ENCODE data around the gene RIPK3.

GRCh38 chr14:24382064-24382371, 42.2 kb upstream of the RIPK3 start:
- TF ChIP-seq POLR2A (IDR thresholded peaks at IDR 0.05; ENCODE audit: low read length): no peak
- no peak for TF ChIP-seq CEBPB (IDR thresholded peaks at IDR 0.05)
- no peak for TF ChIP-seq CTCF (IDR thresholded peaks at IDR 0.05)
- no peak for TF ChIP-seq EP300 (IDR thresholded peaks at IDR 0.05)
- no peak for TF ChIP-seq SMC3 (IDR thresholded peaks at IDR 0.05)
